Progenitor cell of endocrine pancreas (in vitro differentiated cells): ENCODE measurements around the gene TRMT10B. TPM values are rescaled to one million over a fixed set of nuclear protein-coding genes. Genes with fewer than 3 reads are reported as not detected.

ENCODE experiments used
- DNase-seq: peaks from one replicate; pipeline ENCODE4 v3.0.0; 2021; ENCODE audit warnings: low spot score; ENCODE audit not compliant: unreplicated experiment
- H3K27ac Mint-ChIP-seq: 2 replicates; pipeline ENCODE4 v1.8.0; 2021; ENCODE audit warnings: mild to moderate bottlenecking, moderate library complexity, mixed read lengths
- H3K27me3 Mint-ChIP-seq: 2 replicates; pipeline ENCODE4 v1.8.0; 2021; ENCODE audit warnings: mixed read lengths
- H3K36me3 Mint-ChIP-seq: 2 replicates; pipeline ENCODE4 v1.8.0; 2022; ENCODE audit warnings: mixed read lengths; ENCODE audit not compliant: insufficient read depth
- H3K4me1 Mint-ChIP-seq: 2 replicates; pipeline ENCODE4 v1.8.0; 2021; ENCODE audit warnings: low read depth, mixed read lengths
- H3K4me3 Mint-ChIP-seq: 2 replicates; pipeline ENCODE4 v1.8.0; 2021; ENCODE audit warnings: low read depth, mild to moderate bottlenecking, moderate library complexity, mixed read lengths
- H3K9me3 Mint-ChIP-seq: 2 replicates; pipeline ENCODE4 v1.8.0; 2021; ENCODE audit warnings: low read depth, mixed read lengths
- total RNA-seq: library from RNA; stranded (reverse); gene quantifications from 2 replicates; pipeline ENCODE4 v1.2.1, GENCODE V29; 2021
- TF ChIP-seq, protein P1 (sequence below): fragments of 200-600 bp; sonication (generic); IDR thresholded peaks from one replicate; pipeline ENCODE4 v1.5.0; 2021; ENCODE audit warnings: antibody characterized with exemption, mild to moderate bottlenecking; ENCODE audit not compliant: unreplicated experiment

Gene TRMT10B
- total RNA-seq, 1 donor from 2014 or later, result 13.6 TPM

DNA sequence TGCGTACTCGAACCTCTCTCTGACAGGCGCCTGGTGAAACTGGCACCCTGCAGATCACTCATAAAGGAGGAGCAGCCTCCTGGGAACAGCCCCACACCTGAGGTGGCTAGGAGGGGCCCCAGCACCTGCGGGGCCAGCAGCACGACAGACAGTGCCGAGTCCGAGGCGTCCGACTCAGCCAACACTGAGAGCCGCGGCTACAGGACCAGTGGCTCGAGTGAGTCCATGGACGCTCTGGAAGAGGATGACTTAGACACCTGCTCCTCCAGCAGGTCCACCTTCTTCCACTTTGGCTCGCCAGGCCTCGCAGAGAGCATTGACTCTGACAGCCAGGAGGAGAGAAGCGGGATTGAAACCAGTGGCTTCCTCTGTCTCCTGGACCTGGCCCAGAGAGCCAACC, 13.5 kb upstream of the TRMT10B start:
- no peaks in the 10 kb centered on the region for H3K36me3 Mint-ChIP-seq
- H3K27ac Mint-ChIP-seq, result no peak overlapping the region
- peaks cover 12% of the 10 kb centered on the region for H3K27me3 Mint-ChIP-seq
- no peaks in the 10 kb centered on the region for H3K4me1 Mint-ChIP-seq
- H3K9me3 Mint-ChIP-seq, result no peaks in the 10 kb centered on the region
- TF ChIP-seq, protein P1, sequence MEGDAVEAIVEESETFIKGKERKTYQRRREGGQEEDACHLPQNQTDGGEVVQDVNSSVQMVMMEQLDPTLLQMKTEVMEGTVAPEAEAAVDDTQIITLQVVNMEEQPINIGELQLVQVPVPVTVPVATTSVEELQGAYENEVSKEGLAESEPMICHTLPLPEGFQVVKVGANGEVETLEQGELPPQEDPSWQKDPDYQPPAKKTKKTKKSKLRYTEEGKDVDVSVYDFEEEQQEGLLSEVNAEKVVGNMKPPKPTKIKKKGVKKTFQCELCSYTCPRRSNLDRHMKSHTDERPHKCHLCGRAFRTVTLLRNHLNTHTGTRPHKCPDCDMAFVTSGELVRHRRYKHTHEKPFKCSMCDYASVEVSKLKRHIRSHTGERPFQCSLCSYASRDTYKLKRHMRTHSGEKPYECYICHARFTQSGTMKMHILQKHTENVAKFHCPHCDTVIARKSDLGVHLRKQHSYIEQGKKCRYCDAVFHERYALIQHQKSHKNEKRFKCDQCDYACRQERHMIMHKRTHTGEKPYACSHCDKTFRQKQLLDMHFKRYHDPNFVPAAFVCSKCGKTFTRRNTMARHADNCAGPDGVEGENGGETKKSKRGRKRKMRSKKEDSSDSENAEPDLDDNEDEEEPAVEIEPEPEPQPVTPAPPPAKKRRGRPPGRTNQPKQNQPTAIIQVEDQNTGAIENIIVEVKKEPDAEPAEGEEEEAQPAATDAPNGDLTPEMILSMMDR, result no peak
- no peak for DNase-seq
- H3K4me3 Mint-ChIP-seq, result no peak overlapping the region

DNA sequence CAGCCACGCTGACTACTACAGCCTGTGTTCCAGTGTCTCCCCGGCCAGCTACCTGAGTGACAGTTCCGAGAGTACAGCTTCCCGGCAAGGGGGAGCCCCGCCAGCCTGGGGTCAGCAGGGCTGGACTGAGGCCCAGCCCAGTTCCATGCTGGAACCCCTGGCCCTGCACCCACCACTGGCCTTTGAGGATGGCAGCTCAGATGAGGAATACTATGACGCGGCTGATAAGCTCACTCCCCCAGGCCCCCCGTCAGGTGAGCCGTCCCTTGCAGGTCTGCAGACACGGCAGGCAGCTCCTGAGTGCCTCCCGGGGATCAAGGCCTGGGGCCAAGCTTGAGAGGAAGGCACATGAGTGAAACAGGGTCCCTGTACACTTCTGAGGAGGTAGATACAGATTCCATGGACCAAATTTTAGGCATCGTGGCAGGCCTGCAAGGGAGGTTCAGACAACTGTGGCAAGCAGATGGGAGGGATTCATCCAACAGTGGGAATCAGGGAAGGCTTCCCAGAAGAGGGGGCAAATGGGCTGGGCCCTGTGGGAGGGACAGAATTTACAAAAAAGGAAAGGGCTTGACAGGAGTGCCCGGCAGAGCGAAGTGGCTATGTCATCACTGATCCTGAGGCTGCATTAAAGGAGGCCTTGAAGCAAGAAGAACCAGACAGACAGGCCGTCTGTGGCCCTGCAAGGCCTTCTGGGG, 12.8 kb upstream of the TRMT10B start:
- no peaks in the 10 kb centered on the region for H3K4me1 Mint-ChIP-seq
- no peak overlapping the region for H3K27ac Mint-ChIP-seq
- H3K9me3 Mint-ChIP-seq, result no peaks in the 10 kb centered on the region
- H3K36me3 Mint-ChIP-seq, result no peaks in the 10 kb centered on the region
- H3K4me3 Mint-ChIP-seq, result no peak overlapping the region
- DNase-seq, result no peak
- TF ChIP-seq, protein P1, result no peak
- H3K27me3 Mint-ChIP-seq, result peaks cover 15% of the 10 kb centered on the region

DNA sequence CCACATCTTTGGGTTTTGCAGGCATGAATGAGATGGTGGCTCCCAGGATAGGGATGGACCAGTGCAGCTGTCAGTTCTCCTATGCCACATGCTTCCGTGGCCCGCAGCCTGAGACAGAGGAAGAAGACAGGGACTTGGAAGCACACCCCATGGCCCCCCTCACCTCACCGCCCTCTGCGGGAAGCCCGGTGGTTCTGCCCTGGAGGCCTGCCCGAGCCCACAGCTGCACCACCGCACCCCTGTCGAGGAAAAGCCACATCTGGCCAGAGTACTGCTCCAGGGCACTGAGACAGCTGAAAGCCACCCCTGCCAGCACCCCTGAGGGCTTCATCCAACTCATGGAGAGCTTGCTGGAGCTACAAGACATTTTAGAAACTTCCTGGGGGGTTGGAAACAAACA, 7.6 kb upstream of the TRMT10B start:
- no peak for DNase-seq
- Mint-ChIP-seq H3K9me3 (no peaks in the 10 kb centered on the region), H3K36me3 (no peaks in the 10 kb centered on the region), H3K4me3 (no peak overlapping the region), H3K27ac (no peak overlapping the region), H3K4me1 (no peaks in the 10 kb centered on the region), H3K27me3 (peaks cover 16% of the 10 kb centered on the region)
- TF ChIP-seq, protein P1, result no peak

DNA sequence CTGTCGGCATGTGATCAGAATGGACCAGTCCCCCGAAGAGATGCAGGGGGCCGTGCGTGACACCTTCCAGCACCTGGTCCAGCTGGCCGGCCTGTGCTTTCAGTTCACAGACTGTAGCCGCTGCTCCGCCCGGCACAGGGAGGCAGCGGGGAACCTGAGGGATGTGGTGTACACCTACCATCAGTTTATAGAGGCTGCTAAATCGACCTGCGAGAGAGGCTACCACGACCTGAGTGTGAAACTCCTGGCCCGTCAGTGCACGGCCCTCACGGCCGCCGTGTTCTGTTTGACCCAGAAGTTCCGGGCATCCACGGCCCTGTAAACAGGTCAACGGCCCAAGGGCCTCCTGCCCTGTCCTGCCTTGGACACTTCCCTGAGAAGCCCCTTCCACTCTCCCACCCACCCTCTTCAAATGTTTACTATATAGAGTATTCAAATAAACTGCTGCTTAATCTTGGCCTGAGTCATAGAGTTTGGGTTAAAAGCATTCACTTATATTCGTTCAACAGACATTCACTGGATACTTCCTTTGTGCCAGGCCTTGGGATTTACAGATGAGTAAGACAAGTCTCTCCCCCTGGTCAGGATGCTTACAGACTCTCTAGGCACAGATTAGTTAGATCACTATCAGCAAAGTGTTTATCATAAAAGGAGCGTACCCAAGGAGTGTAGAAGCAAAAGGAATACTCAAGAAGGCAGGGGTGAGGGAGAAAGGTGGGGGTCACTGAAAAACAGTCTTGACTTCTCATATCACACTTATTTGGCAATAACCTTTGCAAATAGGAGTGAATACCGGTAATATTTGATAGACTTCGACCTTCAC, 6.9 kb upstream of the TRMT10B start:
- no peaks in the 10 kb centered on the region for H3K36me3 Mint-ChIP-seq
- no peaks in the 10 kb centered on the region for H3K4me1 Mint-ChIP-seq
- peaks cover 18% of the 10 kb centered on the region for H3K27me3 Mint-ChIP-seq
- H3K9me3 Mint-ChIP-seq, result no peaks in the 10 kb centered on the region
- DNase-seq, result no peak
- TF ChIP-seq, protein P1, result no peak
- no peak overlapping the region for H3K27ac Mint-ChIP-seq
- no peak overlapping the region for H3K4me3 Mint-ChIP-seq

DNA sequence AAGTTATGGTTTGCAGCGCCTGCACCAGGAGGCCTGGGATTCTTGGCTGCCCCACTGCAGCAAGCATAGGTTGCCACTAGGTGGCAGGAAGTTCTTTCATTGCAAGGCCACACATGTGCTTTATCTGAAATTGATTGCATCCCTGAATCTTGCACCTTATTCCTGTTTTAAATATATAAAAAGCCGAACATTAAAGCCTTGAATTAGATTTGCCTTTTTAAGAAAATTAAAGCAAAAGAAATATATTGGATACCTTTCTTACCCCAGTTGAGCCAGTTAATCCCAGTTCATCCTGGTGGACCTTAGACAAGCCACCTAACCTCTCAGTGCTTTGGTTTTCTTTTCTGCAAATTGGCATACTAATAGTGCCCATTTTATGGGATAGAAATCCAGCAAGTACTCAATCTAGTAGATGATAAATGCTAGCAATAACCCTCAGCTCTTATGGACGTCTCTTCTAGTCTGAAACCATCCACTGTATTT, 6.3 kb upstream of the TRMT10B start:
- H3K4me1 Mint-ChIP-seq, result no peaks in the 10 kb centered on the region
- DNase-seq, result peak; percentile 32
- no peak overlapping the region for H3K4me3 Mint-ChIP-seq
- no peaks in the 10 kb centered on the region for H3K9me3 Mint-ChIP-seq
- TF ChIP-seq, protein P1, result peak; percentile 88
- no peaks in the 10 kb centered on the region for H3K36me3 Mint-ChIP-seq
- H3K27me3 Mint-ChIP-seq, result peaks cover 18% of the 10 kb centered on the region
- no peak overlapping the region for H3K27ac Mint-ChIP-seq
